K562 (cell line): Measurements from ENCODE around the gene TMA7B. TPM values are rescaled to one million over a fixed set of nuclear protein-coding genes. Genes with fewer than 3 reads are reported as not detected.

Experiments used
- ATAC-seq: fragments of 200-7000 bp; cut with Tn5 transposase; 3 replicates; pipeline ENCODE4 v1.9.1; 2020; ENCODE audit warnings: moderate library complexity
- BruUV-seq: library from RNA; stranded (reverse); fragments of 400-500 nt; replicated peaks from 2 replicates; lab custom pipeline; 2021; lab: Mats Ljungman, UMichigan
- CTCF ChIA-PET: fragments of 300-600 bp; formaldehyde crosslinking; extraction: SDS; loops from one replicate; lab custom pipeline; 2021; ENCODE audit warnings: low intra/inter-chr PET ratio; lab: Yijun Ruan, JAX
- POLR2A ChIA-PET: fragments of 300-600, 350-650 bp; sonication (Branson Sonifier 250); formaldehyde crosslinking; extraction: SDS; loops from one replicate; lab custom pipeline; 2021; ENCODE audit warnings: antibody characterized with exemption, inconsistent platforms; lab: Yijun Ruan, JAX
- DNase-seq, 4 experiments: peaks; one replicate each; pipeline versions ENCODE4 v3.0.0 to v3.0.0-alpha.2; 2011 to 2018; ENCODE audit warnings: low spot score in 3 of 4, mixed read lengths in 3 of 4; ENCODE audit errors: extremely low read depth in 1 of 4
- FAIRE-seq: peaks from 2 replicates; lab custom pipeline; 2011; peaks lifted over from hg19 to GRCh38; lab: Jason Lieb, UNC
- H2AFZ ChIP-seq: 2 replicates; pipeline ENCODE4 v1.6.0; 2011; ENCODE audit warnings: low read depth, low read length, control low read depth, inconsistent platforms
- H3K27ac ChIP-seq: fragments of 200-600 bp; 3 replicates; pipeline ENCODE4 v1.8.0; 2011; ENCODE audit warnings: low read depth, mild to moderate bottlenecking, control low read depth, inconsistent platforms, low read length, moderate library complexity, mixed read lengths; ENCODE audit errors: extremely low read depth
- H3K27me3 ChIP-seq, 2 experiments: fragments of 300-600 bp in 1 of 2; 2 replicates in 1 of 2; 3 replicates in 1 of 2; pipeline versions ENCODE4 v1.6.0 to v1.8.0; 2011; ENCODE audit warnings: inconsistent platforms in 2 of 2, low read length in 2 of 2, mild to moderate bottlenecking in 1 of 2, mixed read lengths in 1 of 2, moderate library complexity in 1 of 2; ENCODE audit not compliant: control insufficient read depth in 2 of 2, insufficient read depth in 2 of 2
- H3K36me3 ChIP-seq: fragments of 300-600 bp; 3 replicates; pipeline ENCODE4 v1.8.0; 2011; ENCODE audit warnings: mild to moderate bottlenecking, low read length, inconsistent platforms; ENCODE audit not compliant: control insufficient read depth, insufficient read depth
- H3K4me1 ChIP-seq, 2 experiments: fragments of 200-600 bp in 1 of 2; replicated peaks in 1 of 2; 2 replicates in 1 of 2; 3 replicates in 1 of 2; pipeline versions ENCODE4 v1.5.1 to v1.8.0; 2011; ENCODE audit warnings: inconsistent platforms in 2 of 2, low read length in 2 of 2, mild to moderate bottlenecking in 1 of 2, mixed read lengths in 1 of 2, moderate library complexity in 1 of 2; ENCODE audit not compliant: control insufficient read depth in 2 of 2, insufficient read depth in 2 of 2
- H3K4me2 ChIP-seq: 2 replicates; pipeline ENCODE4 v1.6.1; 2011; ENCODE audit warnings: low read length, control low read depth, inconsistent platforms, mixed read lengths; ENCODE audit not compliant: insufficient read depth
- H3K4me3 ChIP-seq: fragments of 200-600 bp; sonication (generic), shearing (Covaris generic); 2 replicates; pipeline ENCODE4 v1.5.1; 2016; ENCODE audit warnings: control low read depth, inconsistent platforms
- H3K79me2 ChIP-seq: fragments of 200-600 bp; 3 replicates; pipeline ENCODE4 v1.8.0; 2011; ENCODE audit warnings: low read length, inconsistent platforms; ENCODE audit not compliant: control insufficient read depth, insufficient read depth
- H3K9ac ChIP-seq, 2 experiments: 2 replicates each; pipeline versions ENCODE4 v1.6.0 to v1.6.1; 2011; ENCODE audit warnings: low read depth in 2 of 2, low read length in 2 of 2, control low read depth in 1 of 2, inconsistent platforms in 1 of 2, mild to moderate bottlenecking in 1 of 2, mixed read lengths in 1 of 2; ENCODE audit not compliant: insufficient read depth in 1 of 2
- H3K9me1 ChIP-seq: one replicate; pipeline ENCODE4 v1.6.0; 2011; ENCODE audit warnings: inconsistent platforms, mild to moderate bottlenecking, low read length, moderate library complexity; ENCODE audit not compliant: control insufficient read depth, insufficient read depth
- H3K9me3 ChIP-seq: replicated peaks from 2 replicates; pipeline ENCODE4 v1.5.1; 2011; ENCODE audit warnings: low read depth, low read length, inconsistent platforms; ENCODE audit not compliant: control insufficient read depth, insufficient read depth
- H4K20me1 ChIP-seq: replicated peaks from 2 replicates; pipeline ENCODE4 v1.6.1; 2011; ENCODE audit warnings: low read length, inconsistent platforms, mixed read lengths; ENCODE audit not compliant: control insufficient read depth, insufficient read depth
- BHLHE40 ChIP-seq: IDR thresholded peaks from 2 replicates; pipeline ENCODE4 v1.6.1; 2011; ENCODE audit warnings: low read length, improper control_type of control experiment
- CEBPG ChIP-seq, 3 experiments: fragments of 200-800 bp in 1 of 3; sonication (Bioruptor generic) in 1 of 3; sonication (generic) in 1 of 3; formaldehyde crosslinking in 1 of 3; IDR thresholded peaks in 2 of 3; conservative IDR thresholded peaks in 1 of 3; 2 replicates each; pipeline versions ENCODE4 v1.6.1 to v1.8.0; 2016 to 2022; ENCODE audit warnings: missing compliant biosample characterization in 2 of 3, missing genetic modification characterization in 2 of 3, mild to moderate bottlenecking in 1 of 3, missing genetic modification reagents in 1 of 3
- FOSL1 ChIP-seq: fragments of 200-800 bp; sonication (Bioruptor generic); conservative IDR thresholded peaks from 2 replicates; pipeline ENCODE4 v1.6.1; 2016; ENCODE audit warnings: missing genetic modification characterization, missing compliant biosample characterization
- MEF2D ChIP-seq: conservative IDR thresholded peaks from 2 replicates; pipeline ENCODE4 v1.6.1; 2016; ENCODE audit warnings: low read depth, missing genetic modification characterization, missing compliant biosample characterization
- NFE2 ChIP-seq: IDR thresholded peaks from 2 replicates; pipeline ENCODE4 v1.6.1; 2014; ENCODE audit warnings: antibody characterized with exemption, low read depth
- ZBTB5 ChIP-seq: fragments of 450-650 bp; IDR thresholded peaks from 2 replicates; pipeline ENCODE4 v1.6.1; 2017; ENCODE audit warnings: antibody characterized with exemption
- ZNF695 ChIP-seq: fragments of 450-650 bp; formaldehyde crosslinking; IDR thresholded peaks from 2 replicates; pipeline ENCODE4 v1.4.0; 2020; ENCODE audit warnings: mild to moderate bottlenecking, moderate library complexity
- WGBS: fragments of 100-300 bp; shearing (Covaris generic); methylation state at CpG from one replicate; pipeline ENCODE4 v1.1.6; 2016; ENCODE audit warnings: low coverage, mixed read lengths; ENCODE audit not compliant: insufficient coverage; ENCODE audit errors: missing lambda C conversion rate; 5-methylcytosine and 5-hydroxymethylcytosine counted together
- in situ Hi-C: fragments of 300-500 bp; cut with MboI; formaldehyde crosslinking; loops from 4 replicates; pipeline ENCODE4 v1.15.0; 2018; ENCODE audit warnings: inconsistent platforms, mixed read lengths
- intact Hi-C: fragments of 100-400 bp; cut with micrococcal nuclease; formaldehyde crosslinking; loops from 2 replicates; pipeline ENCODE4 v1.14.2; 2022
- polyA plus RNA-seq, 8 experiments: library from polyadenylated mRNA; depleted of rRNA in 4 of 8; stranded (reverse) in 5 of 8; unstranded in 3 of 8; fragments of >200 nt; fragmentation: Nextera tagmentation in 2 of 8; fragmentation: Illumina TruSeq in 1 of 8; extraction: Ambion mirVana in 2 of 8; extraction: Trizol in 1 of 8; gene quantifications; 2 replicates each; pipeline versions ENCODE4 v1.2.1 to v1.2.3, GENCODE V29; 2011 to 2014; ENCODE audit warnings: inconsistent platforms in 1 of 8, missing spikeins in 1 of 8
- total RNA-seq, 7 experiments: library from RNA; depleted of rRNA in 6 of 7; stranded (reverse); fragments of >200 nt in 6 of 7; fragmentation: Illumina TruSeq in 2 of 7; extraction: Trizol in 2 of 7; gene quantifications; 2 replicates each; pipeline versions ENCODE4 v1.2.1 to v1.2.3, GENCODE V29; 2011 to 2021; ENCODE audit warnings: low replicate concordance in 1 of 7
- TF ChIP-seq, protein P1 (sequence below): fragments of 250-450 bp; sonication (Bioruptor Pico); IDR thresholded peaks from 2 replicates; pipeline ENCODE4 v1.4.0; 2020; ENCODE audit warnings: borderline replicate concordance
- TF ChIP-seq, protein P2 (sequence below), 2 experiments: fragments of 450-650 bp in 1 of 2; sonication (generic) in 1 of 2; formaldehyde crosslinking in 1 of 2; IDR thresholded peaks in 1 of 2; conservative IDR thresholded peaks in 1 of 2; 2 replicates each; pipeline versions ENCODE4 v1.6.1 to v1.8.1; 2016 to 2023; ENCODE audit warnings: mild to moderate bottlenecking in 2 of 2, moderate library complexity in 2 of 2, inconsistent platforms in 1 of 2, missing genetic modification reagents in 1 of 2
- TF ChIP-seq, protein P3 (sequence below), 2 experiments: IDR thresholded peaks in 1 of 2; conservative IDR thresholded peaks in 1 of 2; 2 replicates each; pipeline ENCODE4 v1.6.1; 2016; ENCODE audit warnings: low read depth in 2 of 2, mild to moderate bottlenecking in 1 of 2, missing compliant biosample characterization in 1 of 2, missing genetic modification characterization in 1 of 2, moderate library complexity in 1 of 2

The TMA7B gene
- total and polyA plus RNA-seq, 9 of the 15 experiments (the other 6 are each of a cell fraction or from before 2014, with no cell fraction given), result 5.6 to 14.2 (median 11.8) TPM

GRCh38 chr22:40007853-40008710, 47.9 kb downstream of the TMA7B start:
- H3K9me1 ChIP-seq, result no peaks in the 10 kb centered on the region
- no peaks in the 10 kb centered on the region for H3K9me3 ChIP-seq
- POLR2A ChIA-PET, result interaction anchor here (0.6 kb wide), 1 partner anchor 1074 kb away, joined by 3 read pairs; no protein-coding TSS in a partner anchor
- intact Hi-C loops, result no loop called here
- 18% methylated on average over 17 of the region's 27 CpGs for WGBS
- no peak overlapping the region for H3K4me2 ChIP-seq
- in situ Hi-C loops, result no loop called here
- ATAC-seq, result no peak; the same call in 2 of the 3 replicates
- no peaks in the 10 kb centered on the region for H3K36me3 ChIP-seq
- CTCF ChIA-PET, result no interaction called here
- no peak overlapping the region for H3K27ac ChIP-seq
- no peak overlapping the region for H2AFZ ChIP-seq
- H4K20me1 ChIP-seq, result no peaks in the 10 kb centered on the region; the same call in 1 of the 2 replicates
- no peak for FAIRE-seq
- no peak overlapping the region for H3K9ac ChIP-seq
- peaks cover 0 to 8% of the 10 kb centered on the region in 2 experiments; a peak in 1 of 5 replicates for H3K27me3 ChIP-seq
- peaks cover 14 to 31% of the 10 kb centered on the region in 2 experiments for H3K4me1 ChIP-seq
- no peak overlapping the region for H3K4me3 ChIP-seq
- peak in 3 of 4 experiments; percentile 22 to 30 (median 22) for DNase-seq
- no peaks in the 10 kb centered on the region for H3K79me2 ChIP-seq
- no TSS peak for BruUV-seq
- peak; percentile 58; the same call in 1 of the 2 replicates for TF ChIP-seq BHLHE40
- TF ChIP-seq, protein P1, sequence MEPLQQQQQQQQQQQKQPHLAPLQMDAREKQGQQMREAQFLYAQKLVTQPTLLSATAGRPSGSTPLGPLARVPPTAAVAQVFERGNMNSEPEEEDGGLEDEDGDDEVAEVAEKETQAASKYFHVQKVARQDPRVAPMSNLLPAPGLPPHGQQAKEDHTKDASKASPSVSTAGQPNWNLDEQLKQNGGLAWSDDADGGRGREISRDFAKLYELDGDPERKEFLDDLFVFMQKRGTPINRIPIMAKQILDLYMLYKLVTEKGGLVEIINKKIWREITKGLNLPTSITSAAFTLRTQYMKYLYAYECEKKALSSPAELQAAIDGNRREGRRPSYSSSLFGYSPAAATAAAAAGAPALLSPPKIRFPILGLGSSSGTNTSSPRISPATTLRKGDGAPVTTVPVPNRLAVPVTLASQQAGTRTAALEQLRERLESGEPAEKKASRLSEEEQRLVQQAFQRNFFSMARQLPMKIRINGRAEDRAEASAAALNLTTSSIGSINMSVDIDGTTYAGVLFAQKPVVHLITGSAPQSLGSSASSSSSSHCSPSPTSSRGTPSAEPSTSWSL (CRISPR knock-in tag), result no peak
- TF ChIP-seq, protein P2, sequence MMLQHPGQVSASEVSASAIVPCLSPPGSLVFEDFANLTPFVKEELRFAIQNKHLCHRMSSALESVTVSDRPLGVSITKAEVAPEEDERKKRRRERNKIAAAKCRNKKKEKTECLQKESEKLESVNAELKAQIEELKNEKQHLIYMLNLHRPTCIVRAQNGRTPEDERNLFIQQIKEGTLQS (IDR thresholded peaks at IDR 0.05), result peak; percentile 72
- TF ChIP-seq, protein P2 (CRISPR knock-in tag; conservative IDR thresholded peaks at IDR 0.05), result no peak
- TF ChIP-seq NFE2, result no peak
- TF ChIP-seq ZBTB5, result no peak
- no peak for TF ChIP-seq ZNF695 (CRISPR knock-in tag)
- TF ChIP-seq, protein P3, sequence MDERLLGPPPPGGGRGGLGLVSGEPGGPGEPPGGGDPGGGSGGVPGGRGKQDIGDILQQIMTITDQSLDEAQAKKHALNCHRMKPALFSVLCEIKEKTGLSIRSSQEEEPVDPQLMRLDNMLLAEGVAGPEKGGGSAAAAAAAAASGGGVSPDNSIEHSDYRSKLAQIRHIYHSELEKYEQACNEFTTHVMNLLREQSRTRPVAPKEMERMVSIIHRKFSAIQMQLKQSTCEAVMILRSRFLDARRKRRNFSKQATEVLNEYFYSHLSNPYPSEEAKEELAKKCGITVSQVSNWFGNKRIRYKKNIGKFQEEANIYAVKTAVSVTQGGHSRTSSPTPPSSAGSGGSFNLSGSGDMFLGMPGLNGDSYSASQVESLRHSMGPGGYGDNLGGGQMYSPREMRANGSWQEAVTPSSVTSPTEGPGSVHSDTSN (CRISPR knock-in tag; IDR thresholded peaks at IDR 0.05; ENCODE audit: low read depth), result no peak
- TF ChIP-seq, protein P3 (tag; conservative IDR thresholded peaks at IDR 0.05; ENCODE audit: low read depth), result 0 out of 2 replicates have a peak, but pooled peaks have one; percentile 29
- TF ChIP-seq CEBPG (CRISPR knock-in tag; IDR thresholded peaks at IDR 0.05), result peak; percentile 38; the same call in 1 of the 2 replicates
- TF ChIP-seq CEBPG (tag; conservative IDR thresholded peaks at IDR 0.05 in 1 of 2, IDR thresholded peaks at IDR 0.05 in 1 of 2), result peak in 1 of 2 experiments; percentile 24; a peak in 1 of 4 replicates
- no peak for TF ChIP-seq MEF2D (tag)
- TF ChIP-seq FOSL1 (tag), result peak; percentile 47; the same call in 1 of the 2 replicates
